Colonic mucosa (tissue), 4 donors: ENCODE results near the gene MUC2. TPM values are rescaled to one million over a fixed set of nuclear protein-coding genes. Genes with fewer than 3 reads are reported as not detected.

Experiments
- DNase-seq: peaks from one replicate; pipeline ENCODE4 v3.0.0-alpha.2; 2020
- H3K27ac ChIP-seq: fragments of 200-600 bp; one replicate; pipeline ENCODE4 v1.8.0; 2021
- H3K27me3 ChIP-seq: fragments of 200-600 bp; one replicate; pipeline ENCODE4 v1.8.0; 2021
- H3K36me3 ChIP-seq: fragments of 200-600 bp; one replicate; pipeline ENCODE4 v1.8.0; 2021
- H3K4me1 ChIP-seq: fragments of 200-600 bp; one replicate; pipeline ENCODE4 v1.8.0; 2021; ENCODE audit warnings: mild to moderate bottlenecking
- H3K4me3 ChIP-seq: fragments of 200-600 bp; one replicate; pipeline ENCODE4 v1.8.0; 2021
- H3K9ac ChIP-seq, 2 donors: one replicate each; pipeline ENCODE4 v1.7.0; 2013; ENCODE audit warnings: control low read depth in 2 of 2, low read depth in 2 of 2, low read length in 2 of 2
- H3K9me3 ChIP-seq: fragments of 200-600 bp; one replicate; pipeline ENCODE4 v1.8.0; 2021
- CTCF ChIP-seq: fragments of 200-600 bp; IDR thresholded peaks from one replicate; pipeline ENCODE4 v1.8.0; 2022; ENCODE audit warnings: antibody characterized with exemption, mild to moderate bottlenecking
- intact Hi-C: fragments of 100-400 bp; cut with DNase I; formaldehyde crosslinking; loops from one replicate; pipeline ENCODE4 v1.14.1; 2022
- total RNA-seq, 2 donors: library from RNA; stranded (reverse); fragmentation: NEBNext Ultra II Directional in 1 of 2; extraction: Animal tissue kit (Norgen Biotek cat#: 25700) in 1 of 2; gene quantifications; one replicate each; pipeline ENCODE4 v1.2.1, GENCODE V29; 2021
- donor health status: healthy.
- donor health status: DM: no; HTN: no; CAD: no.
- donor health status: DM: no; HTN: no; CAD: no.

MUC2 gene
- total RNA-seq, 2 donors from 2014 or later, result 1,230 to 1,438 TPM

- H3K9ac ChIP-seq, result no peak overlapping the region
- no peaks in the 10 kb centered on the region for H3K27me3 ChIP-seq
- no peaks in the 10 kb centered on the region for H3K4me1 ChIP-seq
- H3K9me3 ChIP-seq, result no peaks in the 10 kb centered on the region
- TF ChIP-seq CTCF, result no peak
- H3K4me3 ChIP-seq, result no peak overlapping the region
- intact Hi-C loops, result no loop called here
- H3K27ac ChIP-seq, result no peak overlapping the region
- DNase-seq, result no peak
- no peaks in the 10 kb centered on the region for H3K36me3 ChIP-seq
Observed at GRCh38 chr11:1037506-1038055, 37.1 kb upstream of the MUC2 start.

- TF ChIP-seq CTCF, result no peak
- DNase-seq, result no peak
- intact Hi-C loops, result no loop called here
- H3K27me3 ChIP-seq, result no peaks in the 10 kb centered on the region
- H3K4me3 ChIP-seq, result no peak overlapping the region
- no peak overlapping the region for H3K27ac ChIP-seq
- no peaks in the 10 kb centered on the region for H3K9me3 ChIP-seq
- no peak overlapping the region for H3K9ac ChIP-seq
- H3K36me3 ChIP-seq, result no peaks in the 10 kb centered on the region
- no peaks in the 10 kb centered on the region for H3K4me1 ChIP-seq
Observed at GRCh38 chr11:1038361-1038760, 36.3 kb upstream of the MUC2 start.

GRCh38 chr11:1038921-1039320 lies 35.8 kb upstream of the MUC2 start:
- Histone ChIP-seq H3K4me1 (no peaks in the 10 kb centered on the region), H3K4me3 (no peak overlapping the region), H3K9me3 (no peaks in the 10 kb centered on the region), H3K36me3 (no peaks in the 10 kb centered on the region), H3K9ac (no peak overlapping the region), H3K27me3 (no peaks in the 10 kb centered on the region), H3K27ac (no peak overlapping the region)
- no peak for DNase-seq
- no peak for TF ChIP-seq CTCF
- intact Hi-C loops, result no loop called here

GRCh38 chr11:1039481-1040427 lies 34.9 kb upstream of the MUC2 start:
- Histone ChIP-seq H3K9me3 (no peaks in the 10 kb centered on the region), H3K27ac (no peak overlapping the region), H3K36me3 (no peaks in the 10 kb centered on the region), H3K9ac (no peak overlapping the region), H3K4me1 (no peaks in the 10 kb centered on the region), H3K4me3 (no peak overlapping the region), H3K27me3 (no peaks in the 10 kb centered on the region)
- intact Hi-C loops, result no loop called here
- TF ChIP-seq CTCF, result no peak
- DNase-seq, result no peak

- no peak for DNase-seq
- Histone ChIP-seq H3K9me3 (no peaks in the 10 kb centered on the region), H3K4me1 (no peaks in the 10 kb centered on the region), H3K9ac (no peak overlapping the region), H3K27me3 (no peaks in the 10 kb centered on the region), H3K4me3 (no peak overlapping the region), H3K27ac (no peak overlapping the region), H3K36me3 (no peaks in the 10 kb centered on the region)
- TF ChIP-seq CTCF, result no peak
- intact Hi-C loops, result no loop called here
Observed at GRCh38 chr11:1040428-1041148, 34.1 kb upstream of the MUC2 start.
